ENCODE data around the gene CYP26A1. TPM values are rescaled to one million over a fixed set of nuclear protein-coding genes. Genes with fewer than 3 reads are reported as not detected.

Gene CYP26A1
- total RNA-seq, 1 experiment from 2014 or later = 0.17 TPM

DNA sequence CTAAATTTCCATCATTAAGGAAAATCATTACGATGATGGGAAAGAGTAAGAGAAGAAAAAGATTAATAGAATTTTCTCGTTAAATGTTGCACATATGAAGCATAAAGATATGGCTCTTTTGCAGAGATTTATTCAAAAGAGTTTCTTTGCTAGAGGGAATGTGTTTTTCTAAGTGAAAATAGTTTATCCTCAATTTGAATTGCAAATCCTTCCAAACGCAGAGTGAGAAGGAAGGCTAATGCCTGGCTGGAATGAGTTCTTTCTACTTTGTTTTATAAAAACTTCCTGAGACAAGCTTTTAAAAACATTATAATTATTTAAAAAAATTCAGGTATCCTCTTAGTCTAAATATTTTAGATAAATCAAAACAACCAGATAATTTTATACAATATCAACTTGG lies 14.2 kb downstream of the CYP26A1 start:
- no peaks in the 10 kb centered on the region for H3K79me2 ChIP-seq (ENCODE audit: insufficient read depth, low read length)
- H2AFZ ChIP-seq (ENCODE audit: low read depth, low read length, poor library complexity, severe bottlenecking) = no peak overlapping the region
- ChIA-PET POLR2A (no interaction called here), RAD21 (ENCODE audit: low non-redundant PET in 1 of 2, low total read pairs in 2 of 2, uncharacterized antibody in 2 of 2, unreplicated experiment in 2 of 2) (no interaction called here), CTCF (interaction anchor here (0.8 kb wide), 1 partner anchor 10 kb away, joined by 3 read pairs; no protein-coding TSS in a partner anchor)
- H3K27me3 ChIP-seq (ENCODE audit: insufficient read depth, low read length) = no peaks in the 10 kb centered on the region
- H3K27ac ChIP-seq (ENCODE audit: low read depth, low read length) = no peak overlapping the region
- no peak overlapping the region for H3K4me2 ChIP-seq (ENCODE audit: low read length)
- no TSS peak for BruUV-seq (replicated peaks)
- intact Hi-C loops (cut with micrococcal nuclease) = no loop called here
- no peak overlapping the region for H3K4me3 ChIP-seq (replicated peaks in 1 of 2; ENCODE audit: low read depth in 1 of 2, low read length in 2 of 2)
- no peaks in the 10 kb centered on the region for H4K20me1 ChIP-seq (ENCODE audit: insufficient read depth)
- TF ChIP-seq ZFX (IDR thresholded peaks at IDR 0.05) = no peak
- no peaks in the 10 kb centered on the region for H3K36me3 ChIP-seq (ENCODE audit: control insufficient read depth in 1 of 2, insufficient read depth in 2 of 2, low read length in 2 of 2)
- H3K9ac ChIP-seq (ENCODE audit: low read length) = no peak overlapping the region
- no peak for ATAC-seq
- no peaks in the 10 kb centered on the region for H3K4me1 ChIP-seq (ENCODE audit: control insufficient read depth in 1 of 2, insufficient read depth in 2 of 2, low read length in 2 of 2)
- no peaks in the 10 kb centered on the region for H3K9me3 ChIP-seq (ENCODE audit: control insufficient read depth in 1 of 2, insufficient read depth in 1 of 2, low read depth in 1 of 2, low read length in 2 of 2)
- DNase-seq (ENCODE audit: low read depth, low spot score) = no peak
- no peaks in the 10 kb centered on the region for H3K9me2 ChIP-seq (ENCODE audit: insufficient read depth)

DNA sequence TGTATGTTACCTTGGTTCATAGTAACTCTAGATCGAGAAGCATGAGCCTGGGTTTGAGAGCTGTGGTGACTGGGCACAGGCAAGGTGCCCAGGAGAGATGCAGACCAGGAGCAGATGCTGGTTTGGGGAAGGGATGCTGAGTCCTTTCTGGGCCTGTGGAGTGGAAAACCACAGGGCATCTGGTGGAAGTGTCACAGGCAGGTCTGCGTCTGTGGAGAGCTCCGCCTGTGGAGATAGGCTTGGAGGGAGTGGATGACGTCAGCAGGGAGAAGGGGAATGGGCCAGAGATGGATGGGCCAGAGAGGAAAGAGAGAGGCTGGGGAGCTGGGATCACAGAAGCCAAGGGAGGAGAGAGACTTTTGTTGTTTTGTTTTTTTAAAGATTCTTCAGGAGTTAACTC lies 14.8 kb downstream of the CYP26A1 start:
- Histone ChIP-seq H3K9me3 (ENCODE audit: control insufficient read depth in 1 of 2, insufficient read depth in 1 of 2, low read depth in 1 of 2, low read length in 2 of 2) (no peaks in the 10 kb centered on the region), H4K20me1 (ENCODE audit: insufficient read depth) (no peaks in the 10 kb centered on the region), H3K36me3 (ENCODE audit: control insufficient read depth in 1 of 2, insufficient read depth in 2 of 2, low read length in 2 of 2) (no peaks in the 10 kb centered on the region), H3K27me3 (ENCODE audit: insufficient read depth, low read length) (no peaks in the 10 kb centered on the region), H3K4me3 (replicated peaks in 1 of 2; ENCODE audit: low read depth in 1 of 2, low read length in 2 of 2) (no peak overlapping the region), H2AFZ (ENCODE audit: low read depth, low read length, poor library complexity, severe bottlenecking) (no peak overlapping the region), H3K4me1 (ENCODE audit: control insufficient read depth in 1 of 2, insufficient read depth in 2 of 2, low read length in 2 of 2) (no peaks in the 10 kb centered on the region), H3K9me2 (ENCODE audit: insufficient read depth) (no peaks in the 10 kb centered on the region), H3K9ac (ENCODE audit: low read length) (no peak overlapping the region), H3K4me2 (ENCODE audit: low read length) (no peak overlapping the region), H3K27ac (ENCODE audit: low read depth, low read length) (no peak overlapping the region), H3K79me2 (ENCODE audit: insufficient read depth, low read length) (no peaks in the 10 kb centered on the region)
- CTCF ChIA-PET = no interaction called here
- no peak for TF ChIP-seq RAD21 (IDR thresholded peaks at IDR 0.05; ENCODE audit: low read depth)
- ATAC-seq = no peak
- POLR2A ChIA-PET = no interaction called here
- intact Hi-C loops (cut with micrococcal nuclease) = no loop called here
- RAD21 ChIA-PET (ENCODE audit: low non-redundant PET in 1 of 2, low total read pairs in 2 of 2, uncharacterized antibody in 2 of 2, unreplicated experiment in 2 of 2) = no interaction called here
- no peak for DNase-seq (ENCODE audit: low read depth, low spot score)
- no TSS peak for BruUV-seq (replicated peaks)

DNA sequence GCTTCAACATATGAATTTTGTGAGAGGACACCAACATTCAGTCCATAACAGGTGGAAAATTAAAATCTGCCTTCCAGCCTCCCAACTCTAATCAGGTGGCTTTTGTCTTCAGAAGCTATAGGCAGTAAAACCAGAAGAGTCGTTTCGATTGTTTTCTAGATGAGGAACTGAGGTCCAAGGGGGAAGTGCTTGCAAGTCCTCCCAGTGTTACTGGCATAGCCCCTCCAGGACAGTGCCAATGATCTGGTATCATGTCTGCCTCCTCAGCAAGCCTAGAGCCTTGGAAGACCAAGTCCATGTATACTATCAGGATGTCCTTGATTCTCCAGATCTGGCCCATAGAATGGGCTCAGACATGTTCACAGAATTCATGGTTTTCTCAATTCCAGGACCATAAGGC lies 16.9 kb downstream of the CYP26A1 start:
- Histone ChIP-seq H3K9me2 (ENCODE audit: insufficient read depth) (no peaks in the 10 kb centered on the region), H3K27ac (ENCODE audit: low read depth, low read length) (no peak overlapping the region), H3K4me3 (replicated peaks in 1 of 2; ENCODE audit: low read depth in 1 of 2, low read length in 2 of 2) (no peak overlapping the region), H3K4me2 (ENCODE audit: low read length) (no peak overlapping the region), H2AFZ (ENCODE audit: low read depth, low read length, poor library complexity, severe bottlenecking) (no peak overlapping the region), H3K27me3 (ENCODE audit: insufficient read depth, low read length) (no peaks in the 10 kb centered on the region), H3K9me3 (ENCODE audit: control insufficient read depth in 1 of 2, insufficient read depth in 1 of 2, low read depth in 1 of 2, low read length in 2 of 2) (no peaks in the 10 kb centered on the region), H3K9ac (ENCODE audit: low read length) (no peak overlapping the region), H3K79me2 (ENCODE audit: insufficient read depth, low read length) (no peaks in the 10 kb centered on the region), H3K4me1 (ENCODE audit: control insufficient read depth in 1 of 2, insufficient read depth in 2 of 2, low read length in 2 of 2) (no peaks in the 10 kb centered on the region), H3K36me3 (ENCODE audit: control insufficient read depth in 1 of 2, insufficient read depth in 2 of 2, low read length in 2 of 2) (no peaks in the 10 kb centered on the region), H4K20me1 (ENCODE audit: insufficient read depth) (no peaks in the 10 kb centered on the region)
- BruUV-seq (replicated peaks) = no TSS peak
- ATAC-seq (no peak), DNase-seq (ENCODE audit: low read depth, low spot score) (no peak)
- intact Hi-C loops (cut with micrococcal nuclease) = no loop called here
- RAD21 ChIA-PET (ENCODE audit: low non-redundant PET in 1 of 2, low total read pairs in 2 of 2, uncharacterized antibody in 2 of 2, unreplicated experiment in 2 of 2) = no interaction called here
- CTCF ChIA-PET = no interaction called here
- no peak for TF ChIP-seq CBX3 (IDR thresholded peaks at IDR 0.05; ENCODE audit: low read depth)
- no peak for TF ChIP-seq FOSL1 (IDR thresholded peaks at IDR 0.05; ENCODE audit: low read depth)
- no peak for TF ChIP-seq RAD21 (IDR thresholded peaks at IDR 0.05; ENCODE audit: low read depth)
- no peak for TF ChIP-seq CTCF (IDR thresholded peaks at IDR 0.05 in 2 of 3, conservative IDR thresholded peaks at IDR 0.05 in 1 of 3; ENCODE audit: borderline replicate concordance in 1 of 3, insufficient read depth in 1 of 3, low read depth in 2 of 3, low read length in 2 of 3)
- no peak for TF ChIP-seq ATF3 (IDR thresholded peaks at IDR 0.05)
- no peak for TF ChIP-seq TCF7L2 (IDR thresholded peaks at IDR 0.05; ENCODE audit: borderline replicate concordance, extremely low read depth, insufficient read depth, insufficient read length)
- no peak for TF ChIP-seq POLR2AphosphoS5 (IDR thresholded peaks at IDR 0.05; ENCODE audit: low read depth, low read length)
- no peak for TF ChIP-seq SP1 (IDR thresholded peaks at IDR 0.05; ENCODE audit: low read depth)
- TF ChIP-seq EGR1 (IDR thresholded peaks at IDR 0.05; ENCODE audit: low read depth) = no peak
- TF ChIP-seq SRF (IDR thresholded peaks at IDR 0.05; ENCODE audit: low read depth) = no peak
- no peak for TF ChIP-seq POLR2A (IDR thresholded peaks at IDR 0.05; ENCODE audit: borderline replicate concordance, extremely low read depth, insufficient read depth, insufficient read length)
- no peak for TF ChIP-seq EZH2 (IDR thresholded peaks at IDR 0.05)
- POLR2A ChIA-PET = no interaction called here
